ENCODE measurements around the gene HRG. TPM values are rescaled to one million over a fixed set of nuclear protein-coding genes. Genes with fewer than 3 reads are reported as not detected.

The HRG gene
- total and polyA plus RNA-seq, 2 of the 8 experiments (the other 6 are each of a cell fraction or from before 2014, with no cell fraction given), result 0.03 to 0.15 TPM

DNA sequence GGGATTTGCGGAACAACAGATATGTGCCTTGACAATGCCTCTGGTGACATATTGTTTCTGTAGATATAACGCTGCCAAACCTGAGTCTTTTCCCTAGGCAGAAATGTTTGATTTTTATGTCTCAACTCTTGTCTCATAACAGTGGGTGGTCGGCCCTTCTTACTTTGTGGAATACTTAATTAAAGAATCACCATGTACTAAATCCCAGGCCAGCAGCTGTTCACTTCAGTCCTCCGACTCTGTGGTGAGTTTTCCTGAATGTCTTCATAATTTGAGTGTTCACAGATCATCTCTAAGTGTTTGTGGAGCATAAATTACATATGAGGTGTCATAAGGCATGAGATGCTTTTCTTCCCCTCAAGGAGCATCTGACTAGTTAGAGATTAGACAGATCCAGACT is 19.7 kb upstream of the HRG start:
- no peaks in the 10 kb centered on the region for H4K20me1 ChIP-seq (replicated peaks in 1 of 2; ENCODE audit: control insufficient read depth in 1 of 2, insufficient read depth in 2 of 2, low read length in 2 of 2)
- no peaks in the 10 kb centered on the region for H3K23me2 ChIP-seq (ENCODE audit: low read depth, low read length)
- no peak overlapping the region for H3K23ac ChIP-seq (ENCODE audit: insufficient read length)
- H2AK5ac ChIP-seq (ENCODE audit: low read depth, low read length), result no peak overlapping the region
- H2BK12ac ChIP-seq (ENCODE audit: low read depth, low read length), result no peak overlapping the region
- H3K9me3 ChIP-seq (ENCODE audit: insufficient read depth in 2 of 2, low read depth in 1 of 2, low read length in 1 of 2), result no peaks in the 10 kb centered on the region
- no peak overlapping the region for H2BK5ac ChIP-seq (ENCODE audit: low read depth, low read length)
- H2BK20ac ChIP-seq (ENCODE audit: low read length), result no peak overlapping the region
- no peak overlapping the region for H3K14ac ChIP-seq (ENCODE audit: insufficient read length)
- H3K27ac ChIP-seq (ENCODE audit: low read depth, low read length), result no peak overlapping the region
- no peak overlapping the region for H3K4me3 ChIP-seq (ENCODE audit: extremely low read depth in 1 of 4, insufficient read depth in 2 of 4, low read depth in 3 of 4, low read length in 4 of 4)
- DNase-seq (ENCODE audit: low read depth in 1 of 2, low spot score in 2 of 2) (peak in 1 of 2 experiments; percentile 11), FAIRE-seq (no peak)
- H3K4me1 ChIP-seq (replicated peaks in 1 of 4; ENCODE audit: control insufficient read depth in 3 of 4, insufficient read depth in 4 of 4, low read length in 3 of 4), result peaks cover 4 to 7% (median 6%) of the 10 kb centered on the region in 4 experiments; a peak in 5 of 7 replicates
- H2AFZ ChIP-seq (ENCODE audit: low read length), result no peak overlapping the region
- no peak overlapping the region for H2BK120ac ChIP-seq (replicated peaks; ENCODE audit: low read depth, low read length)
- POLR2A ChIA-PET (ENCODE audit: partially characterized antibody), result no interaction called here
- no peak overlapping the region for H4K91ac ChIP-seq (replicated peaks; ENCODE audit: insufficient read length, low read length)
- no peak overlapping the region for H3K56ac ChIP-seq (replicated peaks; ENCODE audit: insufficient read length, low read depth, low read length)
- H3K4ac ChIP-seq (replicated peaks; ENCODE audit: insufficient read length, low read depth, low read length), result no peak overlapping the region
- 95% methylated on average over 4 of the region's 4 CpGs; no CpG with 5 or more reads in 1 of the 2 experiments for WGBS, 2 experiments (ENCODE audit: extremely low coverage in 1 of 2, insufficient coverage in 1 of 2, insufficient read length in 1 of 2, insufficient replicate concordance in 2 of 2, low coverage in 1 of 2, low lambda C conversion rate in 2 of 2, missing lambda C conversion rate in 1 of 2)
- no peak overlapping the region for H4K8ac ChIP-seq (ENCODE audit: extremely low read depth, insufficient read depth, low read length)
- H3K27me3 ChIP-seq (replicated peaks in 1 of 4; ENCODE audit: control insufficient read depth in 3 of 4, extremely low read depth in 1 of 4, insufficient read depth in 3 of 4, low read length in 3 of 4), result no peaks in the 10 kb centered on the region; a peak in 1 of 7 replicates
- no peaks in the 10 kb centered on the region for H3K36me3 ChIP-seq (ENCODE audit: control insufficient read depth in 2 of 4, insufficient read depth in 4 of 4, low read length in 3 of 4)
- no peak overlapping the region for H4K5ac ChIP-seq (ENCODE audit: insufficient read length, low read depth, low read length)
- no peaks in the 10 kb centered on the region for H3K79me2 ChIP-seq (ENCODE audit: control insufficient read depth in 1 of 2, insufficient read depth in 2 of 2, low read length in 2 of 2)
- CTCF ChIA-PET (ENCODE audit: partially characterized antibody), result interaction anchor here (1.0 to 3.3 kb wide), 3 partner anchors 7 to 31 kb away, joined by 5 to 15 read pairs (median 9); no protein-coding TSS in a partner anchor
- no peaks in the 10 kb centered on the region for H3K79me1 ChIP-seq (ENCODE audit: low read depth, low read length)
- no peak overlapping the region for H3K4me2 ChIP-seq (ENCODE audit: insufficient read depth in 1 of 2, low read depth in 2 of 2, low read length in 2 of 2)
- no peak overlapping the region for H3K9ac ChIP-seq (replicated peaks in 1 of 4; ENCODE audit: extremely low read depth in 1 of 4, low read depth in 3 of 4, low read length in 3 of 4)
- H2BK15ac ChIP-seq (ENCODE audit: low read length), result no peak overlapping the region
- no peak overlapping the region for H3K18ac ChIP-seq (ENCODE audit: extremely low read depth, low read length)
- TF ChIP-seq TAF7 (optimal IDR thresholded peaks at IDR 0.05; ENCODE audit: borderline replicate concordance, low read depth, low read length) (no peak), SRF (IDR thresholded peaks at IDR 0.05; ENCODE audit: low read depth, low read length) (no peak), TEAD4 (IDR thresholded peaks at IDR 0.05; ENCODE audit: low read depth, low read length) (no peak), POLR2A (IDR thresholded peaks at IDR 0.05; ENCODE audit: control extremely low read depth in 1 of 2, low read depth in 2 of 2, low read length in 2 of 2) (no peak), BACH1 (IDR thresholded peaks at IDR 0.05; ENCODE audit: low read length) (no peak), ZNF274 (IDR thresholded peaks at IDR 0.05; ENCODE audit: borderline replicate concordance, extremely low read depth, low read length) (no peak), CBX8 (IDR thresholded peaks at IDR 0.05; ENCODE audit: borderline replicate concordance, low read depth, low read length) (no peak), TCF12 (IDR thresholded peaks at IDR 0.05; ENCODE audit: low read depth, low read length) (no peak), CTCF (IDR thresholded peaks at IDR 0.05; ENCODE audit: control extremely low read depth in 1 of 3, insufficient read depth in 1 of 3, low read depth in 1 of 3, low read length in 3 of 3) (no peak), HDAC6 (IDR thresholded peaks at IDR 0.05; ENCODE audit: low read depth, low read length) (no peak), NANOG (IDR thresholded peaks at IDR 0.05; ENCODE audit: insufficient read depth, low read depth, low read length, poor library complexity, severe bottlenecking) (no peak), CHD1 (IDR thresholded peaks at IDR 0.05; ENCODE audit: low read depth, low read length) (no peak)
- TF ChIP-seq, protein P1, sequence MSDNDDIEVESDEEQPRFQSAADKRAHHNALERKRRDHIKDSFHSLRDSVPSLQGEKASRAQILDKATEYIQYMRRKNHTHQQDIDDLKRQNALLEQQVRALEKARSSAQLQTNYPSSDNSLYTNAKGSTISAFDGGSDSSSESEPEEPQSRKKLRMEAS (IDR thresholded peaks at IDR 0.05), result no peak
